Neural cell (in vitro differentiated cells): Measurements from ENCODE around the gene ISL2.

Experiments
- CTCF ChIP-seq: fragments of 450-650 bp; IDR thresholded peaks from 2 replicates; pipeline ENCODE4 v1.5.1; 2014; ENCODE audit warnings: antibody characterized with exemption, mild to moderate bottlenecking, moderate library complexity; ENCODE audit not compliant: poor library complexity, severe bottlenecking
- SMC3 ChIP-seq: fragments of 450-650 bp; conservative IDR thresholded peaks from 2 replicates; pipeline ENCODE4 v1.6.1; 2014; ENCODE audit warnings: antibody characterized with exemption, mild to moderate bottlenecking, moderate library complexity; ENCODE audit not compliant: poor library complexity

- TF ChIP-seq SMC3, result no peak
- no peak for TF ChIP-seq CTCF
These were observed 2.1 kb downstream of the ISL2 start for GRCh38 chr15:76338486-76339304.
